DMS53 treated with DMSO at 0.1 percent for 48 hours (cell line): Measurements from ENCODE around the gene UVSSA.

ENCODE experiments used
- DNase-seq: peaks from one replicate; lab custom pipeline; 2025; ENCODE audit not compliant: unreplicated experiment; lab: John Stamatoyannopoulos, UW

UVSSA gene

GRCh38 chr4:1348014-1348513 is 1.1 kb downstream of the UVSSA start:
- DNase-seq = no peak

- no peak for DNase-seq
These were observed 1.7 kb downstream of the UVSSA start for GRCh38 chr4:1348746-1349145.

GRCh38 chr4:1349359-1350168 is 2.6 kb downstream of the UVSSA start:
- no peak for DNase-seq

- DNase-seq = no peak
These were observed 3.1 kb downstream of the UVSSA start for GRCh38 chr4:1350169-1350520.

- peak; percentile 86 for DNase-seq
These were observed 5.0 kb downstream of the UVSSA start for GRCh38 chr4:1351854-1352566.

GRCh38 chr4:1352567-1352900 is 5.5 kb downstream of the UVSSA start:
- no peak for DNase-seq

GRCh38 chr4:1353186-1354055 is 6.4 kb downstream of the UVSSA start:
- DNase-seq = no peak

- DNase-seq = no peak
These were observed 7.4 kb downstream of the UVSSA start for GRCh38 chr4:1354136-1354982.

- no peak for DNase-seq
These were observed 7.9 kb downstream of the UVSSA start for GRCh38 chr4:1354983-1355275.

GRCh38 chr4:1355378-1355777 is 8.4 kb downstream of the UVSSA start:
- no peak for DNase-seq

GRCh38 chr4:1356181-1356998 is 9.4 kb downstream of the UVSSA start:
- DNase-seq = no peak

GRCh38 chr4:1357356-1358248 is 10.6 kb downstream of the UVSSA start:
- no peak for DNase-seq

- no peak for DNase-seq
These were observed 11.6 kb downstream of the UVSSA start for GRCh38 chr4:1358421-1359143.

GRCh38 chr4:1359144-1359501 is 12.1 kb downstream of the UVSSA start:
- no peak for DNase-seq

GRCh38 chr4:1359976-1360375 is 13.0 kb downstream of the UVSSA start:
- DNase-seq = no peak

- no peak for DNase-seq
These were observed 13.6 kb downstream of the UVSSA start for GRCh38 chr4:1360423-1361283.

- no peak for DNase-seq
These were observed 14.4 kb downstream of the UVSSA start for GRCh38 chr4:1361431-1361830.

- no peak for DNase-seq
These were observed 15.0 kb downstream of the UVSSA start for GRCh38 chr4:1362046-1362445.
